ENCODE results near the gene TRIM21. TPM values are rescaled to one million over a fixed set of nuclear protein-coding genes. Genes with fewer than 3 reads are reported as not detected.
"Not testable (repeated sequence)": the region's sequence is repeated elsewhere in the genome, so short reads cannot be mapped to it uniquely, and the experiment has no call there.

TRIM21 gene
- total RNA-seq, 1 donor from 2014 or later: 9.7 TPM

DNA sequence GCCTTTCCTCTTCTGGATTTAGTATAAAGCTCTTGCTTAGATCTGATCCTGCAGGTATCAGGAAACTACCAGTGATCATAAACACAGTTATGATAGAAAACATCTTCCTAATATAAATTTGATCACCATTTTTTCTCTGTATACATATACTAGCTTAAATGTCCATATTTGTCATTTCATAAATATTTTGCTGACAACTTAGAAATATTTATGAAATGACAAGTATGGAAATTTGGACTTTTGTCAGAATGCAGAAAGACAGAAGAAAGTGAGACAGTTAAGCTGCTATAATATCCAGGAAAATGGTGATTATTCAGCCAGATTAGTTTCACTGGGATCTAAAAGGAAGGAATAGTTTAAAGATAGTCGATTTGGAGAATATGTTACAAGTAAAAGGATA, 22.8 kb upstream of the TRIM21 start:
- Histone ChIP-seq H3K79me2 (ENCODE audit: low read depth) (no peaks in the 10 kb centered on the region), H3K4me1 (no peaks in the 10 kb centered on the region), H3K27ac (no peak overlapping the region), H3F3A (ENCODE audit: low read depth) (no peaks in the 10 kb centered on the region), H3K36me3 (no peaks in the 10 kb centered on the region), H4K20me1 (ENCODE audit: low read depth) (no peaks in the 10 kb centered on the region), H3K4me3 (no peak overlapping the region), H3K27me3 (no peaks in the 10 kb centered on the region), H3K9me3 (ENCODE audit: low read depth) (no peaks in the 10 kb centered on the region), H3K9ac (no peak overlapping the region), H3K4me2 (no peak overlapping the region), H2AFZ (replicated peaks) (no peak overlapping the region)
- Mint-ChIP-seq H3K4me1 (no peaks in the 10 kb centered on the region), H3K9me3 (no peaks in the 10 kb centered on the region), H3K36me3 (no peaks in the 10 kb centered on the region), H3K27ac (no peak overlapping the region), H3K27me3 (ENCODE audit: insufficient read depth, low read depth) (peaks cover 2% of the 10 kb centered on the region), H3K4me3 (no peak overlapping the region)
- DNase-seq (ENCODE audit: low spot score): no peak
- TF ChIP-seq EZH2phosphoT487 (IDR thresholded peaks at IDR 0.05): no peak
- TF ChIP-seq EZH2 (IDR thresholded peaks at IDR 0.05): no peak
- TF ChIP-seq, protein P1, sequence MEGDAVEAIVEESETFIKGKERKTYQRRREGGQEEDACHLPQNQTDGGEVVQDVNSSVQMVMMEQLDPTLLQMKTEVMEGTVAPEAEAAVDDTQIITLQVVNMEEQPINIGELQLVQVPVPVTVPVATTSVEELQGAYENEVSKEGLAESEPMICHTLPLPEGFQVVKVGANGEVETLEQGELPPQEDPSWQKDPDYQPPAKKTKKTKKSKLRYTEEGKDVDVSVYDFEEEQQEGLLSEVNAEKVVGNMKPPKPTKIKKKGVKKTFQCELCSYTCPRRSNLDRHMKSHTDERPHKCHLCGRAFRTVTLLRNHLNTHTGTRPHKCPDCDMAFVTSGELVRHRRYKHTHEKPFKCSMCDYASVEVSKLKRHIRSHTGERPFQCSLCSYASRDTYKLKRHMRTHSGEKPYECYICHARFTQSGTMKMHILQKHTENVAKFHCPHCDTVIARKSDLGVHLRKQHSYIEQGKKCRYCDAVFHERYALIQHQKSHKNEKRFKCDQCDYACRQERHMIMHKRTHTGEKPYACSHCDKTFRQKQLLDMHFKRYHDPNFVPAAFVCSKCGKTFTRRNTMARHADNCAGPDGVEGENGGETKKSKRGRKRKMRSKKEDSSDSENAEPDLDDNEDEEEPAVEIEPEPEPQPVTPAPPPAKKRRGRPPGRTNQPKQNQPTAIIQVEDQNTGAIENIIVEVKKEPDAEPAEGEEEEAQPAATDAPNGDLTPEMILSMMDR (IDR thresholded peaks at IDR 0.05): no peak

DNA sequence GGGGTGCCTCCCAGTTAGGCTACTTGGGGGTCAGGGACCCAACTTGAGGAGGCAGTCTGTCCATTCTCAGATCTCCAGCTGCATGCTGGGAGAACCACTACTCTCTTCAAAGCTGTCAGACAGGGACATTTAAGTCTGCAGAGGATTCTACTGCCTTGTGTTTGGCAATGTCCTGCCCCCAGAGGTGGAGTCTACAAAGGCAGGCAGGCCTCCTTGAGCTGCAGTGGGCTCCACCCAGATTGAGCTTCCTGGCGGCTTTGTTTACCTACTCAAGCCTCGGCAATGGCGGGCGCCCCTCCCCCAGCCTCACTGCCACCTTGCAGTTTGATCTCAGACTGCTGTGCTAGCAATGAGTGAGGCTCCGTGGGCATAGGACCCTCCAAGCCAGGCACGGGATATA, 12.7 kb upstream of the TRIM21 start:
- H3K36me3 Mint-ChIP-seq; H3K9ac ChIP-seq; H3K4me2 ChIP-seq; H3K4me3 Mint-ChIP-seq; H3K27me3 Mint-ChIP-seq (ENCODE audit: insufficient read depth, low read depth); H3K27ac ChIP-seq; H3F3A ChIP-seq (ENCODE audit: low read depth); H4K20me1 ChIP-seq (ENCODE audit: low read depth); H3K79me2 ChIP-seq (ENCODE audit: low read depth); H3K27ac Mint-ChIP-seq; H3K27me3 ChIP-seq; H3K36me3 ChIP-seq; DNase-seq (ENCODE audit: low spot score); H3K9me3 ChIP-seq (ENCODE audit: low read depth); H3K4me1 Mint-ChIP-seq; H3K4me3 ChIP-seq; H2AFZ ChIP-seq (replicated peaks); H3K4me1 ChIP-seq: not testable (repeated sequence)
- peaks cover 13% of the 10 kb centered on the region for H3K9me3 Mint-ChIP-seq

DNA sequence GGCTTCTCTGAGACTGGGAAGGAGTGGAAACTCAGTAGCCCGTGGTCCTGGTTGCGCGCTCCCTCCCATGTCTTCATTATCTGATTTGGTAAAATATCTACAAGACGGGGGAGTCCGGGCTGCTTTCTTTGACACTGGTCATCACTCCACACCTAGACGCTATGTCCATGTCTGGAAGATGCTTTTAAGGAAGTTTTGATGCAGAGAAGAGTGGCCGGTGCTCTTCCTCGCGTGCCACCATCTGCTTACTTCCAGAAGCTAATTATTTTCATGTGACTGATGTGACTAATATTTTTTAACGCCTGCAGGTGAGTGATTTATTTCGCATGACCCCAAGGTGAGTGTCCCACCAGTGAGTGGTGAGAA, 339 bp upstream of the TRIM21 start:
- H3K9ac ChIP-seq: no peak overlapping the region
- Mint-ChIP-seq H3K27me3 (ENCODE audit: insufficient read depth, low read depth) (no peaks in the 10 kb centered on the region), H3K36me3 (peaks cover 5% of the 10 kb centered on the region), H3K27ac (no peak overlapping the region), H3K4me1 (peaks cover 9% of the 10 kb centered on the region), H3K9me3 (peaks cover 8% of the 10 kb centered on the region), H3K4me3 (peak overlapping the region; percentile 85)
- no peaks in the 10 kb centered on the region for H3K36me3 ChIP-seq
- H3K9me3 ChIP-seq (ENCODE audit: low read depth): no peaks in the 10 kb centered on the region
- no peaks in the 10 kb centered on the region for H3K4me1 ChIP-seq
- peak overlapping the region; percentile 86 for H3K4me2 ChIP-seq
- H3K4me3 ChIP-seq: peak overlapping the region; percentile 83
- DNase-seq (ENCODE audit: low spot score): no peak
- no peaks in the 10 kb centered on the region for H4K20me1 ChIP-seq (ENCODE audit: low read depth)
- peak overlapping the region; percentile 94 for H2AFZ ChIP-seq (replicated peaks)
- TF ChIP-seq EZH2 (IDR thresholded peaks at IDR 0.05): no peak
- TF ChIP-seq, protein P1 (IDR thresholded peaks at IDR 0.05): no peak
- no peak for TF ChIP-seq EZH2phosphoT487 (IDR thresholded peaks at IDR 0.05)
- H3K27ac ChIP-seq: no peak overlapping the region
- no peaks in the 10 kb centered on the region for H3F3A ChIP-seq (ENCODE audit: low read depth)
- no peaks in the 10 kb centered on the region for H3K27me3 ChIP-seq
- peaks cover 8% of the 10 kb centered on the region for H3K79me2 ChIP-seq (ENCODE audit: low read depth)

DNA sequence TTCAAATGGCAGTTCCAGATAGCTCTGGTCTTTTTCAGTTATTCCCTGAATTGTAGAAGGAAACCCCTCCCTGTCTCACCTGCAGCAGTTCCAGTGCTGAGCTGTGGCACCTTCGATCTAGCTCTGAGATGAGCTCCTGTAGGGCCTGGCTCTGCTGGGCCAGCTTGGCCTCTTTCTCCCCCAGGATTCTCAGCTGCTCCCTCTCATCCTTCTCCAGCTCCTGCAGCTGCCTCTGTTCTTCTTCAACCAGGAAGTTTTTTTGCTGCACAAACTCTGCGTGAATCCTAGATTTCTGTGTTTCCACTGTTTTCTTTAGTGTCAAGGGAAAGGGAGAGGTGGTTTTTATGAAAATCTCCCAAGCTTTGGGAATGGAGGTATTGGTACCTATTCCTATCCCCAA, 5.3 kb downstream of the TRIM21 start:
- Mint-ChIP-seq H3K4me1 (peaks cover 5% of the 10 kb centered on the region), H3K9me3 (no peaks in the 10 kb centered on the region), H3K4me3 (no peak overlapping the region), H3K36me3 (peaks cover 23% of the 10 kb centered on the region), H3K27me3 (ENCODE audit: insufficient read depth, low read depth) (no peaks in the 10 kb centered on the region), H3K27ac (no peak overlapping the region)
- TF ChIP-seq EZH2phosphoT487 (IDR thresholded peaks at IDR 0.05): no peak
- TF ChIP-seq, protein P1 (IDR thresholded peaks at IDR 0.05): no peak
- no peak for TF ChIP-seq EZH2 (IDR thresholded peaks at IDR 0.05)
- DNase-seq (ENCODE audit: low spot score): no peak
- peaks cover 8% of the 10 kb centered on the region for H3K79me2 ChIP-seq (ENCODE audit: low read depth)
- H3K27me3 ChIP-seq: no peaks in the 10 kb centered on the region
- no peaks in the 10 kb centered on the region for H3K4me1 ChIP-seq
- no peak overlapping the region for H3K4me2 ChIP-seq
- no peak overlapping the region for H3K27ac ChIP-seq
- no peak overlapping the region for H3K9ac ChIP-seq
- no peak overlapping the region for H2AFZ ChIP-seq (replicated peaks)
- H4K20me1 ChIP-seq (ENCODE audit: low read depth): no peaks in the 10 kb centered on the region
- H3F3A ChIP-seq (ENCODE audit: low read depth): no peaks in the 10 kb centered on the region
- no peak overlapping the region for H3K4me3 ChIP-seq
- no peaks in the 10 kb centered on the region for H3K9me3 ChIP-seq (ENCODE audit: low read depth)
- H3K36me3 ChIP-seq: no peaks in the 10 kb centered on the region

All from neural progenitor cell (in vitro differentiated cells).